Measurements from ENCODE around the gene BSND. TPM values are rescaled to one million over a fixed set of nuclear protein-coding genes. Genes with fewer than 3 reads are reported as not detected.

BSND gene
- total RNA-seq, 1 experiment from 2014 or later = not detected

GRCh38 chr1:55043011-55043410, 44.3 kb downstream of the BSND start:
- Histone ChIP-seq H3K27me3 (replicated peaks; ENCODE audit: insufficient read depth, low read depth, low read length, poor library complexity) (no peaks in the 10 kb centered on the region), H3K4me1 (ENCODE audit: insufficient read depth, low read length, poor library complexity, severe bottlenecking) (peaks cover 19% of the 10 kb centered on the region), H3K4me3 (ENCODE audit: low read depth, low read length, poor library complexity, severe bottlenecking) (no peak overlapping the region), H3K36me3 (ENCODE audit: insufficient read depth, low read length, poor library complexity, severe bottlenecking) (peaks cover 43% of the 10 kb centered on the region), H3K27ac (ENCODE audit: low read depth, low read length, poor library complexity, severe bottlenecking) (no peak overlapping the region), H3K9me3 (ENCODE audit: low read depth, low read length, poor library complexity, severe bottlenecking) (no peaks in the 10 kb centered on the region)
- DNase-seq (ENCODE audit: low spot score) = no peak
- TF ChIP-seq CTCF (conservative IDR thresholded peaks at IDR 0.05; ENCODE audit: low read depth, low read length) (no peak), EZH2 (IDR thresholded peaks at IDR 0.05; ENCODE audit: borderline replicate concordance, low read depth, low read length, poor library complexity, severe bottlenecking) (no peak)
- CTCF ChIA-PET = no interaction called here
- BruUV-seq (replicated peaks) = no TSS peak
- POLR2A ChIA-PET (ENCODE audit: low non-redundant PET) = no interaction called here
- intact Hi-C loops (cut with micrococcal nuclease; ENCODE audit: unreplicated experiment) = no loop called here

- DNase-seq (ENCODE audit: low spot score) = no peak
- no peaks in the 10 kb centered on the region for H3K9me3 ChIP-seq (ENCODE audit: low read depth, low read length, poor library complexity, severe bottlenecking)
- ChIA-PET CTCF (no interaction called here), POLR2A (ENCODE audit: low non-redundant PET) (no interaction called here)
- no peak for TF ChIP-seq EZH2 (IDR thresholded peaks at IDR 0.05; ENCODE audit: borderline replicate concordance, low read depth, low read length, poor library complexity, severe bottlenecking)
- no peak for TF ChIP-seq CTCF (conservative IDR thresholded peaks at IDR 0.05; ENCODE audit: low read depth, low read length)
- no peak overlapping the region for H3K27ac ChIP-seq (ENCODE audit: low read depth, low read length, poor library complexity, severe bottlenecking)
- peaks cover 50% of the 10 kb centered on the region for H3K36me3 ChIP-seq (ENCODE audit: insufficient read depth, low read length, poor library complexity, severe bottlenecking)
- intact Hi-C loops (cut with micrococcal nuclease; ENCODE audit: unreplicated experiment) = no loop called here
- H3K4me3 ChIP-seq (ENCODE audit: low read depth, low read length, poor library complexity, severe bottlenecking) = no peak overlapping the region
- no peaks in the 10 kb centered on the region for H3K27me3 ChIP-seq (replicated peaks; ENCODE audit: insufficient read depth, low read depth, low read length, poor library complexity)
- H3K4me1 ChIP-seq (ENCODE audit: insufficient read depth, low read length, poor library complexity, severe bottlenecking) = peaks cover 15% of the 10 kb centered on the region
- no TSS peak for BruUV-seq (replicated peaks)
Measured at GRCh38 chr1:55043726-55044125, 45.0 kb downstream of the BSND start.

- no peaks in the 10 kb centered on the region for H3K9me3 ChIP-seq (ENCODE audit: low read depth, low read length, poor library complexity, severe bottlenecking)
- H3K4me3 ChIP-seq (ENCODE audit: low read depth, low read length, poor library complexity, severe bottlenecking) = no peak overlapping the region
- POLR2A ChIA-PET (ENCODE audit: low non-redundant PET) = no interaction called here
- intact Hi-C loops (cut with micrococcal nuclease; ENCODE audit: unreplicated experiment) = no loop called here
- peaks cover 13% of the 10 kb centered on the region for H3K4me1 ChIP-seq (ENCODE audit: insufficient read depth, low read length, poor library complexity, severe bottlenecking)
- H3K27me3 ChIP-seq (replicated peaks; ENCODE audit: insufficient read depth, low read depth, low read length, poor library complexity) = no peaks in the 10 kb centered on the region
- no peak overlapping the region for H3K27ac ChIP-seq (ENCODE audit: low read depth, low read length, poor library complexity, severe bottlenecking)
- TF ChIP-seq CTCF (conservative IDR thresholded peaks at IDR 0.05; ENCODE audit: low read depth, low read length) (no peak), EZH2 (IDR thresholded peaks at IDR 0.05; ENCODE audit: borderline replicate concordance, low read depth, low read length, poor library complexity, severe bottlenecking) (no peak)
- H3K36me3 ChIP-seq (ENCODE audit: insufficient read depth, low read length, poor library complexity, severe bottlenecking) = peaks cover 61% of the 10 kb centered on the region
- CTCF ChIA-PET = no interaction called here
- DNase-seq (ENCODE audit: low spot score) = no peak
- no TSS peak for BruUV-seq (replicated peaks)
Measured at GRCh38 chr1:55044617-55045397, 46.1 kb downstream of the BSND start.
